DOHH2 (cell line): ENCODE measurements around the gene CASP6.

ENCODE experiments used
- EZH2phosphoT487 ChIP-seq: fragments of 200-600 bp; sonication (generic); IDR thresholded peaks from 2 replicates; pipeline ENCODE4 v1.6.1; 2017; ENCODE audit warnings: borderline replicate concordance, mild to moderate bottlenecking, antibody characterized with exemption, low read length, moderate library complexity, mixed read lengths
- TF ChIP-seq, protein P1 (sequence below): fragments of 200-600 bp; sonication (generic); IDR thresholded peaks from one replicate; pipeline ENCODE4 v1.5.1; 2014; ENCODE audit warnings: antibody characterized with exemption, mild to moderate bottlenecking, low read depth, low read length; ENCODE audit not compliant: poor library complexity, severe bottlenecking

DNA sequence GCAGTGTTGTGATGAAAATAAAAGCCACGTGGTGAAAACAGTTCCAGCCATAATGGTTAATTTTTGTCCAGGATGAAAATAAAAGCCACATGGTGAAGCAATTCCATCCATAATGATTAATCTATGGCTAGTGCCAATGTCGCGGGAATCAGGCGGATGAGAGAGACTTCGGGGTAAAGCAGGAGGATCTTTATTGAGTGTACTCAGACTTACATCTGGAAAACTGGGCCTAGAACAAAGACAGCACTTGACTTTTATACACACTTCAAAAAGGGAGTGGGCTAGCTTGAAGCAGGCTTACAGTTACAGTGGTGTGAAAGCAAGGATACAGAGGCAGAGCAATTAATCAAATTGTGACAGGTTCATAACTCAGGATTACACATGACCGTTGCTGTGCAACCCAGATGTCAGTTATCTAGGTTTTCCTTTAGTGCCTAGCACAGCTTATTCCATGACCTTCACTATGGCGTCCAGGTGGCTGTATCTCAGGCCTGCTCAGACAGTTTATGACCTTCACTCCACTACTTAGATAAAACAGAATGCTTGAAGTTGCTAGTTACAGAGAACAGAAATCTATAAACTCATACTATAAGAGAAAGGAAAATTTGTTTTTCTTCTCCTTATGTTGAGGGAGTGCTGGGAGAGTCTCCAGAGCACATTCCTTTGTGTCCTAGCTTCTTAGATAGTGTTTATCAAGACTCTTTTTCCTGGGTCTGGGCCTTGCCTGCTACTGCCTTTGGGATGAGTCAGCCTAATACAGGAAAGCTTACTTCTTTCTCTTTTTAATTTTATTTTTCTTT, 32.5 kb upstream of the CASP6 start:
- TF ChIP-seq EZH2phosphoT487 = no peak
- TF ChIP-seq, protein P1, sequence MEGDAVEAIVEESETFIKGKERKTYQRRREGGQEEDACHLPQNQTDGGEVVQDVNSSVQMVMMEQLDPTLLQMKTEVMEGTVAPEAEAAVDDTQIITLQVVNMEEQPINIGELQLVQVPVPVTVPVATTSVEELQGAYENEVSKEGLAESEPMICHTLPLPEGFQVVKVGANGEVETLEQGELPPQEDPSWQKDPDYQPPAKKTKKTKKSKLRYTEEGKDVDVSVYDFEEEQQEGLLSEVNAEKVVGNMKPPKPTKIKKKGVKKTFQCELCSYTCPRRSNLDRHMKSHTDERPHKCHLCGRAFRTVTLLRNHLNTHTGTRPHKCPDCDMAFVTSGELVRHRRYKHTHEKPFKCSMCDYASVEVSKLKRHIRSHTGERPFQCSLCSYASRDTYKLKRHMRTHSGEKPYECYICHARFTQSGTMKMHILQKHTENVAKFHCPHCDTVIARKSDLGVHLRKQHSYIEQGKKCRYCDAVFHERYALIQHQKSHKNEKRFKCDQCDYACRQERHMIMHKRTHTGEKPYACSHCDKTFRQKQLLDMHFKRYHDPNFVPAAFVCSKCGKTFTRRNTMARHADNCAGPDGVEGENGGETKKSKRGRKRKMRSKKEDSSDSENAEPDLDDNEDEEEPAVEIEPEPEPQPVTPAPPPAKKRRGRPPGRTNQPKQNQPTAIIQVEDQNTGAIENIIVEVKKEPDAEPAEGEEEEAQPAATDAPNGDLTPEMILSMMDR = no peak
